ENCODE measurements around the gene SDSL.

DNA sequence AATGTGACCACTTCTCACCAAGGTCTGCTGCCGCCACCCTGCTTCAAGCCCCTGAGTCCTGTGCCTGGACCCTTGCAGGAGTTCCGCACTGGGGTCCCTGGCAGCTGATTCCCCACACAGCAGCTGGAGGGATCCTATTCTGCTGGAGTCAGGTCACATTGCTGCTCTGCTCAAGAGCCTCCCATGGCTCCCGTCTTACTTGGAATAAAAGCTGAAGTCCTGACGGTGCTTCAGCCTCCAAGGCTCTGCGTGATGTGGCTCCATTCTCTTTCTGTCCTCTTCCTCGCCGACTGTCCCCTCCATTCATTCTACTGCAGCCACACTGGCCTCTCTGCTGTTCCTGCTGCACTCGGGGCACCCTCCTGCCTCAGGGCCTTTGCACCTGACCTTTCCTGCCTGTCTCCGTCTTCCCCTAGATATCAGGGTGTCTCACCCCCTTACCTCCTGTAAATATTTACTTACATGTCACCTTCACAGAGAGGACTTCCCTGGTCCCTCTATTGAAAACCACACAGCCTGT, 7.6 kb upstream of the SDSL start:
- TF ChIP-seq EZH2phosphoT487 (IDR thresholded peaks at IDR 0.05; ENCODE audit: insufficient read depth, low read depth) (no peak), EZH2 (IDR thresholded peaks at IDR 0.05; ENCODE audit: insufficient read depth, poor library complexity, severe bottlenecking) (no peak)

Measured in GM23248 (cell line).